Measurements from ENCODE around the gene NMRAL1. TPM values are rescaled to one million over a fixed set of nuclear protein-coding genes. Genes with fewer than 3 reads are reported as not detected.
A peak's percentile ranks its signal among the peaks of the same experiment; 100 is the strongest.

The NMRAL1 gene
- total RNA-seq, 1 donor from 2014 or later = 42.4 TPM

GRCh38 chr16:4488499-4488967 is 14.1 kb upstream of the NMRAL1 start:
- H3K27ac Mint-ChIP-seq = no peak overlapping the region
- peaks cover 10% of the 10 kb centered on the region for H3K4me1 Mint-ChIP-seq
- H3K4me3 Mint-ChIP-seq = no peak overlapping the region
- ATAC-seq (ENCODE audit: low read depth) (no peak), DNase-seq (no peak)
- intact Hi-C loops (cut with micrococcal nuclease) = no loop called here
- TF ChIP-seq CTCF (IDR thresholded peaks at IDR 0.05) = no peak
- H3K27me3 Mint-ChIP-seq = no peaks in the 10 kb centered on the region
- ChIA-PET POLR2A (interaction anchor here (0.6 kb wide), 1 partner anchor 16 kb away, joined by 12 read pairs; no protein-coding TSS in a partner anchor), CTCF (interaction anchor here (2.1 kb wide), 1 partner anchor 17 kb away, joined by 4 read pairs; no protein-coding TSS in a partner anchor)
- H3K36me3 Mint-ChIP-seq (ENCODE audit: low read depth) = peaks cover 51% of the 10 kb centered on the region
- no peaks in the 10 kb centered on the region for H3K9me3 Mint-ChIP-seq

- peaks cover 51% of the 10 kb centered on the region for H3K36me3 Mint-ChIP-seq (ENCODE audit: low read depth)
- intact Hi-C loops (cut with micrococcal nuclease) = no loop called here
- no peak for TF ChIP-seq CTCF (IDR thresholded peaks at IDR 0.05)
- H3K4me1 Mint-ChIP-seq = peaks cover 8% of the 10 kb centered on the region
- DNase-seq (no peak), ATAC-seq (ENCODE audit: low read depth) (no peak)
- ChIA-PET CTCF (interaction anchor here (2.1 kb wide), 1 partner anchor 17 kb away, joined by 4 read pairs; no protein-coding TSS in a partner anchor), POLR2A (interaction anchor here (0.6 kb wide), 1 partner anchor 15 kb away, joined by 12 read pairs; no protein-coding TSS in a partner anchor)
- no peaks in the 10 kb centered on the region for H3K9me3 Mint-ChIP-seq
- no peak overlapping the region for H3K27ac Mint-ChIP-seq
- H3K27me3 Mint-ChIP-seq = no peaks in the 10 kb centered on the region
- H3K4me3 Mint-ChIP-seq = no peak overlapping the region
Measured at GRCh38 chr16:4487955-4488498, 13.6 kb upstream of the NMRAL1 start.

GRCh38 chr16:4486126-4486893 is 11.9 kb upstream of the NMRAL1 start:
- no peak for TF ChIP-seq CTCF (IDR thresholded peaks at IDR 0.05)
- Mint-ChIP-seq H3K4me3 (no peak overlapping the region), H3K9me3 (no peaks in the 10 kb centered on the region), H3K27ac (no peak overlapping the region), H3K4me1 (peaks cover 17% of the 10 kb centered on the region), H3K27me3 (no peaks in the 10 kb centered on the region), H3K36me3 (ENCODE audit: low read depth) (peaks cover 51% of the 10 kb centered on the region)
- POLR2A ChIA-PET = interaction anchor here (1.1 kb wide), 1 partner anchor 20 kb away, joined by 3 read pairs; no protein-coding TSS in a partner anchor
- intact Hi-C loops (cut with micrococcal nuclease) = no loop called here
- DNase-seq (no peak), ATAC-seq (ENCODE audit: low read depth) (no peak)
- CTCF ChIA-PET = interaction anchor here (0.6 kb wide), 1 partner anchor 8 kb away, joined by 3 read pairs; no protein-coding TSS in a partner anchor

- H3K36me3 Mint-ChIP-seq (ENCODE audit: low read depth) = peaks cover 33% of the 10 kb centered on the region
- ChIA-PET CTCF (no interaction called here), POLR2A (no interaction called here)
- H3K27me3 Mint-ChIP-seq = no peaks in the 10 kb centered on the region
- H3K4me1 Mint-ChIP-seq = peaks cover 24% of the 10 kb centered on the region
- H3K9me3 Mint-ChIP-seq = no peaks in the 10 kb centered on the region
- H3K27ac Mint-ChIP-seq = no peak overlapping the region
- ATAC-seq (ENCODE audit: low read depth) = no peak
- no peak overlapping the region for H3K4me3 Mint-ChIP-seq
- TF ChIP-seq CTCF (IDR thresholded peaks at IDR 0.05) = no peak
- DNase-seq = no peak
- intact Hi-C loops (cut with micrococcal nuclease) = no loop called here
Measured at GRCh38 chr16:4481963-4482362, 7.5 kb upstream of the NMRAL1 start.

GRCh38 chr16:4481526-4481925 is 7.1 kb upstream of the NMRAL1 start:
- intact Hi-C loops (cut with micrococcal nuclease) = no loop called here
- Mint-ChIP-seq H3K27me3 (no peaks in the 10 kb centered on the region), H3K4me1 (peaks cover 28% of the 10 kb centered on the region), H3K27ac (peak overlapping the region; percentile 16), H3K4me3 (no peak overlapping the region), H3K36me3 (ENCODE audit: low read depth) (peaks cover 34% of the 10 kb centered on the region), H3K9me3 (no peaks in the 10 kb centered on the region)
- ChIA-PET CTCF (no interaction called here), POLR2A (no interaction called here)
- TF ChIP-seq CTCF (IDR thresholded peaks at IDR 0.05) = no peak
- DNase-seq = no peak
- no peak for ATAC-seq (ENCODE audit: low read depth)

Data from activated B cell treated with CpG ODN at 0.5 μM for 24 hours (primary cell).